Measurements from ENCODE around the gene FAM13C. TPM values are rescaled to one million over a fixed set of nuclear protein-coding genes. Genes with fewer than 3 reads are reported as not detected.
A peak's percentile ranks its signal among the peaks of the same experiment; 100 is the strongest.

FAM13C gene
- total RNA-seq, 1 donor from 2014 or later, result 2.1 TPM

DNA sequence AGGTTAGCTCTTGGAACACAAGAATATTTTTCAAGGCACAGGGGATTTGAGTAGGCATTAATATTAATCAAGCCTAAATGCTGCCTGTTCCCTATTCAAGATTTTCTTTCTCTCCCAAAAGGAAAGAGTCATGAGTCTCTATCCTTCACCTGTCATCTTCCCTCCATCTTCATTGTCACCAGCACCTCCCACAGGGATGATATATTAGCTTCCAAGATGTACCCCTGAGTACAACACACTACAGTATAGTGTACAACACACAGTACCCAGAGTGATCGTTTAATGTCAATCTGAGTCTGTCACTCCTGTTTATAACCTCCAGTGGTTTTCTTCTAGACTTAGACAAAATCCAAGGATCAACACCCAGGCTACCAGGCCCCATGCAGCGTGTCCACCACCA lies 50.1 kb downstream of the FAM13C start:
- ATAC-seq, result no peak

DNA sequence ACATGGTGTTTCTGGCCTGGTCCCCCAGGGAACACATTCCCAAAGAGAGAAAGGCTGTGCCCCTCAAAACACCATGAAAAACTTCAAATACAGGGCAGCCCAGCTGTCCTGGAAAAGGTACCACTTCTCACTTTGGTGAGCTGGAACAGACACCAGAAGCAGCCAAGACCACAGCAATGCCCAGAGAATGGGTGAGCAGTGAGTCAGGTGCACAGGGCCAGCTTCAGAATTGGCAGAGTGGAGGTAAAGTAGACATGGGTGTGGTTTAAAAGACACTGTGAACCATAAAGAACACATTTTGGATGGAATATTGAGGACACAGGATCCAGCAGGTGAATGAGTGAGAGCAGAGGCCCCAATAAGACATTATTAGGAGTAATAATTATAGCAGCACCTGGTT lies 51.3 kb downstream of the FAM13C start:
- no peak for ATAC-seq

DNA sequence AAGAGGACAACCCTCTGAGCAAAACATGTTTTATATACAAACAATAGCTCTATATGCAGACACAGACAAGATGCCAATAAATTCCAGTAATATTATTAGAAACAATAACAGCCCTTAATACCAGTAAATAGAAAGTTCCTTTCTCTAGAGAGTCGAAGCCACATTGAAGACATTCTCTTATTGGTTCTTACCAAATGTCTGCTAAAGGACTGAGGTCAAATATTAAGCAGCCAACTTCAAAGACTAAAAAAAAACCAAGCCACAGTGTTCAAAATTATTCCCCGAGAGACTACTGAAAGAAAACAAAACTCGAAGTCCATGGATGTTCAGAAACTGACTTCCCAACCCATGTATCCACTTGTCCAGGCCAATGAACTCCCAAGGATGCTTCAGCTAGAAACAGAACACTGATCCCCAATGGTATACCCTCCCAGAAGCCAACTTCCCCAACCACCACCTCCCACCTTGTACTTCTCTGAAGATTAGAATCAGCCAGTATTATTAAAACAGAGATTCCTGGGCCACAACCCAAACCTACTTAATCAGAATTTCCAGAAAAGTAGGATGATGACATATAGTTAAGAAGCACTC lies 51.9 kb downstream of the FAM13C start:
- ATAC-seq, result no peak

DNA sequence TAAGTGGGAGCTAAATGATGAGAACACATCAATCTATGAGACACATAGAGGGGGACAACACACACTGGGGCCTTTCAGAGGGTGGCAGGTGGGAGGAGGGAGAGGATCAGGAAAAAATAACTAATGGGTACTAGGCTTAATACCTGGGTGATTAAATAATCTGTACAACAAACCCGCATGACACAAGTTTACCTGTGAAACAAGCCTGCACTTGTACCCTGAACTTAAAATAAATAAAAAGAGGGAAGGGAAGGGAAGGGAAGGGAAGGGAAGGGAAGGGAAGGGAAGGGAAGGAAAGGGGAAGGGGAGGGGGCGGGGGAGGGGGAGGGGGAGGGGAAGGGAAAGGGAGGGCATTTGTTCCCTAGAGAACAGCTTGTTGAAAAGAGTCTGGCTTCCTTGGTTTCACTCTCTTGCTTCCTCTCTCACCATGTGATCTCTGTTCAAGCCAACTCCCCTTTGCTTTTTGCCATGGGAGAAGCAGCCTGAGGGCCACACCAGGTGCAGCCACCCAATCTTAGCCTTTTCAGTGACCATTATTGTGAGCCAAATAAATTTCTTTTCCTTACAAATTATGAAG lies 57.7 kb downstream of the FAM13C start:
- ATAC-seq, result no peak

DNA sequence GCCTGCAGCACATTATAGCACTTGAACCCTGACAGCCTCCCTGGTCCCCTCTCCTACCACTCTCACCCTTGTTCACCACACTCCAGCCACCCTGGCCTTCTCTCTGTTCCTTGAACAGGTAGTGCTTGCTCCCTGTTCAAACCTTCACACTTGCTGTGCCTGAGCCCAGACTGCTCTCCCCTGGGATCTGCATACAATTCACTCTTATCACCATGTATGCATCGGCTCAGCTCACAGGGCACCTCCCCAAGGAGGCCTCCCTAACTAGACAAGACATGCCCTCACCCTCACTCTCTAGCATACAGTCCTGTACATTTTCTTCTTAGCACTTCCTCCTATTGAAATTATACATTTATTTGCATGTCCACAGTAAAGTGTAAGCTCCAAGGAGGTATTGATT lies 59.3 kb downstream of the FAM13C start:
- ATAC-seq, result peak; percentile 64

DNA sequence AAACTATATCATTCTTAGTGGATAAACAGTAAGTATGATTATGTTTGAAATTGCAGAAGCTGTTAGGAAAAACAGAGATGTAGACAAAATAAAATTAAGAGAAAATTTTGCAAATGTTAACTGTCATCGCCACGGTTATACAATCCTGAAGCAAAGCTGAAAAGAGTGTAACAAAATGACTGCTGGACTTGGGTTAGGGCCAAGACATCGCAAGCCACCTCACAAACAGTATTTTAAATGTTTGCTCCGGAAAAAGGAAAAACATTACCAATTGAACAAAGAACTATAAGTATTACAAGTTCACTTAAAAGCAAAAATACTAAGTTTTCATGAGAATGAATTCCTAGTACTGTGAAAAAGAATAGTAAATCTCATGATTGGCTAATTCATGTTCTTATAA lies 60.0 kb downstream of the FAM13C start:
- no peak for ATAC-seq

DNA sequence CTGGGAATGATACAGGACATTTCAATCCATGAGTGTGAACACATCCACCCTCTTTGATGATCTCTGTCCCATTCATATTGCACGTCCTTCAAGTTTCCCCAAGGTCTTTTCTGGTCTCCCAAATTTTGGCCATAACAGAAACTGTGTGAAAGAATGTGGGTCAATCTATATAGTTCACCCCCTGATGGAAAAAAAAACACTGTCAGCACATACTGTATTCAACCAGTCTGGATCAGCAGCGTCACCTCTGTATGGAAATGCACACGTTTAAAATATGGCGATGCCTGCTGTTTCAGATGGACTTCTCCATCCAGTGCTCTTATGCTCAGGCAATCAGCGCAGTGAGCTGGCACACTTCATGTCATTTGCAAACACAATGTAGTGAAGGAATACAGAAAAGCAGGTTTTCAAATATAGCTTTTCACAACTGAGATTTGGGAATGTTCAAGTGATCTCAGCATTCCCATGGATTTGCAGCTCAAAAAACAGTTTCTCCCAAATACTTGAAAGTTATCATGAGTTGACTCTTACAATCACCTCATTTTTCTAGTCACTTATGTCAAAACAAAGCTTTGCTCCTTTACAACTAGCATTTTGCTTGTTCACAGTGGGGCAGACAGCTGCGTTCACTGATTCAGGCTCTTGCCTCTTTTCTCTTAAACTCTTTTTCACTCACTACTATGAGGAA lies 61.1 kb downstream of the FAM13C start:
- ATAC-seq, result no peak

DNA sequence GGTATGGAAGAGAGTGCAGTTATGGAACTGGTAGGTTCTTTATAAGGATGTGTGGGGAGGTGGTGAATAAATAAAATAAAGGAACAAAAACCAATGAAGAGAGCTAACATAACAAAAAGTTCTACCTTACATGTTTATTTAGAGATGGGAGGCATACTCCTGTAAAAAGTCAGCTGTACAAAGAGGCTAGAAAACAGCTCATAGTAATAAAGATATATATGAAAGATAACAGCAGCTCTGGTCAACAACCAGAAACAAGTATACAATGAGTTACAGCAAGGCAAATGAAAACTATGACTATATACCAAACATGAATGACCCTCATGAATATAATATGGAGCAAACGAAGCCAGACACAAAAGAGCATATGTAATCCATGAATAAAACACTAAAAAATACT lies 62.0 kb downstream of the FAM13C start:
- no peak for ATAC-seq

DNA sequence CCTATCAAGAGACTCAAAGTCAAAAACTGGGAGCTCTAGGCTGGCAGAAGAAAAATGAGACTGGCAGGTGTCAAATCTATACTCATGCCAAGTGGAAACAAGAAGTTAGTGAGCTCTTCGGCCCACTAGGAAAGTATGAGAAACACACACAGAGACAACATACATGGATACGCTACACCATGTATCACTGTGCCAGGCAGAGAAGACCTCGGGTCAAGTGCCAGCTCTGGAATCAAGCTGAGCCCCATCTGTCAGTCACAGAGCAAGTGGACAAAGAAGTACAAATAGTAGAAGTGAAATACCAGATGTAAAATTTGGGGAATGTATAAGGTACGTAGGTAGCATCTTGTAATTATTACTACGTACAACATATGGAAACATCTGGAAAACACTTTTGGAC lies 62.4 kb downstream of the FAM13C start:
- no peak for ATAC-seq

DNA sequence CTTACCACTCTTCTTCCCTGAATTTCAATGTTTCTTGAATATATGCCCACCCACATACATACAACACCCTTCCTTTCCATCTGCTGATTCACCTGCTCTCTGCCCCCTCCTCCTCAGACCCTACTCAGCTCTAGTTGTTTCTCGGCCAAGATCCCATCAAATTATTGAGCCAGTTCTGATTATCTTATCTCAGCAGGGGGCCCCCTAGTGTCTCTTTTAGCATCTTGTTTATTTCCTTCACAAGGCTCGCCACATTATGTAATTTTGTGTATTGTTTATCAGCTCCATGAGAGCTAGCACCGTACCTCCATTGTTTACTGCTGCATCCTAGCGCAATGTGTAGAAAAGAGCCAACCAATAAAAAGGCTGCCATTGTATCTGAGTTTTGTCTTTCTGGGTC lies 71.9 kb downstream of the FAM13C start:
- ATAC-seq, result no peak

DNA sequence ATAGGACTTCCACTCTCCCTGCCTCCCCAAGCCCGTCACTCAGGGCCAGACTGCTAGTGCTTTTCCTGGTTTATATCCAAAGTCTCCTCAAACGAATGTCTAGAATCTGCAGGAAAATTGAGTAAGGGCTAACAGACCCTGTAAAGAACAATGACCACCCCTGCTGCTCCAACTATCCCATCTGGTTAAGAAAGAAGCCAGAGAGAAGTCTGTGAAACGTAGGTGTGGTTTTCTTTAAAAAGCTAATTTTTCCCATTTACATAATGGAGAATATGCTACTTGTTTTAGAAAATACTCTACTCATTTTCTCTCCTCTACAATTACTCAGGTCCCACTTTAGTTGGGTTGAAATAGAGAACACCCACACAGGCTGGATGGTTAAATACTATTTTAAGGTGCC lies 72.5 kb downstream of the FAM13C start:
- no peak for ATAC-seq

DNA sequence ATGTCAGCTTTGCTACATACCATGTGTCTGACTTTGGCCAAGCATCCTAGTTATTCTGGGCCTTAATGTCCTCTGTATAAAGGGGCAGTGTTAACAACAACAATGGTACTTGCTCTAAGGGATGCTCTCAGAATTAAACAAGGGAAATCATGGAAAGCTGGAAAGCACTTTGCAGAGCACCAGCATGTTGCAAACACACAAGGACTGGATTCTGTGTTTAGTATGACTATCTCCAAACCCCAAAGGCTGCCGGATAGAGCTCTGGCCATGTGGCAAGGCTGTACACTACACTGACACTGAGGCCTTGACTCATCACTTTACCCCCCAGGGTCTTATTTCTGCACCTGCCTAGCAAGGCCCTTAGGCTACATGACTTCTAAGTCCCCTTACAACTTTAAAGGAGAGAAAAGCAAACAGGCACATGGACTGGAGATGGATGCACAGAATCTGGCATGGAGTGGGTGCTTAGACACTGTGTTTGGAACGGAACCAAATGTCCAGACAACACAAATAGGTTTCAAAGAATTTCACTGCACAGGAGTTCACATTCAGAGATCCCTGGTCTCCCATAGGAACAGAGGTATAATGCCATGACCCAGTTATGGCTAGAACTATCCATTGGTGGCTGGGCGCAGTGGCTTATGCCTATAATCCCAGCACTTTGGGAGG lies 74.6 kb downstream of the FAM13C start:
- ATAC-seq, result no peak

DNA sequence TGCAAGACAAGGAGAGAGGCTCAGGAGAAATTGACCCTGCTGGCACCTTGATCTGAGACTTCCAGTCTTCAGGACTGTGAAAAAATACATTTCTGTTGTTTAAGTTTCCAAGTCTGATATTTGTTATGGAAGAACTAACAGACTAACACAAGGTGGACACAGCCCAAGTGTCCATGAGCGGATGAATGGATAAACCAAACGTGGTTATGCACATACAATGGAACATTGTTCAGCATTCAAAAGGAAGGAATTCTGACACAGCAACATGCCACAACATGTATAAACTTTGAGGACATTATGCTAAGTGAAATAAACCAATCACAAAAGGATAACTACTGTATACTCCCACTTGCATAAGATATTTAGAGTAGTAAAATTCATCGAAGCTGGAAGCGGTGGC lies 76.5 kb downstream of the FAM13C start:
- no peak for ATAC-seq

DNA sequence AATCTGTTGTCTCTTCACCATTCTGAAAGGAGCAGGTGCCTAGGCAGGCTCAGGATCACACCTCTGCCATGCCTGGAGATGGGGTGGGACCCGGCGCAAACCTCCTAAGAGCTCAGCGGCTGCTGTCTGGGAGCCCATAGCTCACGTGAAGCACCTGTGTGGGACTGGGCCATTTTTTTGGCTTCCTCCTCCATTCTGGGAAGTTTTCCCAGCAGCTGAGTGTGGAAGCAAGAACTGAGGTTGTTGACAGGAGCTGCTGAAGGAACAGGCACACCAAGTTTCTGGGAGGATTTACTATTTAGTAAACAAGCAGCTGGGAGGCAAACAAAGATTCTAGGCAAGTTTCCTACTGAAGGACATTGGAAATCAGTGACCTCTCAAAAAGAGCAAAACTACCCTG lies 77.3 kb downstream of the FAM13C start:
- no peak for ATAC-seq

DNA sequence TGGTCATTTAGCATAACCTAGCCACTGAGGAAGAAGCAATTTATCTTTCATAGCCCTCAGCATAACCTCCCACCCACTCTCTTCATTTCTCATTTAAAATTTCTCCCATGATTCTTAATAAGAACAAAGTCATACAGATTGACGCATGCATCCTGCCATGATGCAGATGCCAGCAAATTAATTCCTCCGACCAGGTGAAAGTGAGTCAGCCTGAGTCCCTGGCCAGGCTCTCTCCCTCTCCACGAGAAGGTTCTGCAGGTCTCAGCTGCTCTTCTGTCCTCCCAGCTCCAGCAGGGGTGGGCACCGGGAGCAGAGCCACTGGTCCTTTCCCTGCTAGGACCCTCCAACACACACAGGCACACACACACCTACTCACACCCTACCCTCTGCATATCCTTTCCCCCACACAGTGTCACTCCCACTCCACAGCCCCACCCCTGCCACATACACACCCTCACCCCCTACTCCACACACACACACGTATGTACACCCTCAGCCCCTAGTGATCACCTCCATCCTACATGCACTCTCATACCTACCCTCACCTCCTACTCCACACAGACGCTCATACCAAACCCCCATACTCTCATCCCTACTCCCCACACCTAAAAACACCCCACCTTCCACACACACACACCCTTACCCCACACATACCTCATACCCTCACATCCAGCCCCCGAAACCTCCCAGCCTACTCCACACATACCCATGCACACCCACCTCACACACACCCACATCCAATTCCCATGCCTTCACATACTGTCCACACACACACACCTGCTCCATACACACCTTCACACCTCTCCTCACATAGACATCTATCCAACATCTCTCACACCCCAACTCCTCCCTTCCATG lies 78.0 kb downstream of the FAM13C start:
- peak; percentile 67 for ATAC-seq

DNA sequence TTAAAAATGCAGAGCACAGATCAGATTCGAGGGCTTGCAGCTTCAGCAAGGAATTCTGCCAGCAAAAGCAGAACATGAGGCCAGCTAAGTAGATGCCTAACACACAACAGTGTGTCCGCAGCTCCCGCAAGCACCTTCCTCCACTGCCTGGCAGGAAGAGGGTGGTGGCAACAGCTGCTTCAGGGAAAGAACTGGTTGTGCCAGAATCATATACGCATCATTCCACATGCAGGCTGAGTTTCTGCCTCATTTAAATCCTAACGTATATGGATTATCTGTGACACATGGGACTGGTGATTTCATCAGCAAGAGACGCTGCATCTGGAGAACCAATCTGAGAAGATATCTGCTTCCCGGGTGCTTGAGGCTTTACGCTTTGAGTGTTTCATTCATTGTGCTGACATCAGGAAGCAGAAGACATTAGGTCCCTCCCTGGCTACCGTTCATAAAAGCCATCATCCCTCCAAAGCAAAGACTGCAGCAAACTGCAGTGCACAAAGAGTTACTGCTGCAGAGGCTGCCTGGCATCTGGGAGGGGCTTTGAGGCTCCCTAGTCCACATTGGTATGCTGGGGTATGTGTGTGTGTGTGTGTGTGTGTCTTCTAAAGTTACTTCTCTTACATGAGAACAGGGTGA lies 78.8 kb downstream of the FAM13C start:
- ATAC-seq, result peak; percentile 95

DNA sequence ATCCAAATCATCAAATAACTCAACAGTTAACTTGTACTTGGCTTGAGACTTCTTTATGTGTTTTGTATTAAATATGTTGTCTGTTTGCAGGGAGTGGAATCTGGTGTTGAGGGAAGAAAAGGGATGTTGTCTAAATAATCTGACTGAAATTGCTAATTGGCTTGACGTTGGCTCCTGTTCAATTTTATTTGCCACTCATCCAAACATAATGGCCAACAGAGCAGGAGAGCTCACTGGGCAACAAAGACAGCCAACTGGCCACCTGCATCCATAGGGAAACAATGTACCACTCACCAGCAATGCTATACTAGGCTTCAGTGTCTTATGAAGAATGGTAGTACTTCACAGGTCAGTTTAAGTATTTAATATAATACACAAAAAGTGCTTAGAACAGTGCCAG lies 80.5 kb downstream of the FAM13C start:
- no peak for ATAC-seq

DNA sequence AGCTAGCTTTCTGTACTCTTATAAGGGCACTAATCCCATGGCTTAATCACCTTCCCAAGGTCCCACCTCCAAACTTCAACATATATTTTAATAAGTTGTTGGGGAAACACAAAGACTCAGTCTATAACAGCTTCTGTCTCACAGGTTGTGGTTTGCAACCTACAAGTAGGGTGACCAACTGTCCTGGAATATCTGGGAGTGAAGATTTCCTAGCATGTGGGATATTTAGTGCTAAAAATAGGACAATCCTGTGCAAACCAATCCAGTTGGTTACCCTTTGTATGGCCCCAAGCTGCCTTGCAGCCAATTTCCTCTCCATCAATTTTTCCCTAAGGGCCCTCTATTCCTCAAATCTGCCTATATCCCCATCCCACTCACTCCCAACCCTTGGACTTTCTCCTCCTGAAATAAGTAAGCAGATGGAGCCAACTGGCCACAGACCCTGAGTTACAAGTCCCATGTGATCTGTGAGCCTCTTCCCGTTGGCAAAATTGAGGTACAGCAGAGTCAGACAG lies 82.3 kb downstream of the FAM13C start:
- ATAC-seq, result no peak

DNA sequence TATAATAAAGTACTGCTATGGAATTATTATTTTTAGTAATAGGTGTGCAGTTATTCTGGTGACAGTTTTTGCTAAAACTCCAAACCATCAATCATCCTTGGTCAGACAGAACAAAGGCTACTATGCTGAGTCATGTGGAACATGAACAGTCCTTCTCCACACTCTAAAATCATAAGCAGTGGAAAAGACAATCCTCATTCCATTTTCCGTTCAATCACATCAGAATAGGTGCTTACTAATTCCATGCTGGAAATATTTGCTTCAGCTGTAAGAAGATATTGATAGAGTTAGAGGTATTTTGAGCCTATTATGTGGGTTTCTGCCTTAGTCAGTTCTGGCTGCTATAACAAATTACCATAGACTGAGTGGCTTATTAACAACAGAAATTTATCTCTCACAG lies 82.9 kb downstream of the FAM13C start:
- no peak for ATAC-seq

DNA sequence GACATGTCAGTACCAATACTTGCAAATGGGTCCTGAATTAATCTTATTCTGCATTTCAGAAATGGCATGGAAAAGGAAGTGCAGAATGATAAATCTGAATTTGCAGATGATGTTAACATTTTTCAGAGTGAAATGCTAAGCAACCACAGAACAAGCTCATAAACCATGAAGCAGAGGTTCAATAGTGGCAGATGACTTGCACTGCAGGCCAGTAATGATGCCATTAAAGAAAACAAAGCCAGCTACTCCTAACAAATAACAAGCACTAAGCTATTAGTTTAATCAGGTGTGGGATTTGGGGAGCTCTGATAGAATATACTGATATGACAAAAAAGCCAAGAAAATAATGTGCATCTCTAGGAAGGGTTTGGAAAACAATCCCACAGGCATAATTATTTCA lies 85.4 kb downstream of the FAM13C start:
- no peak for ATAC-seq

DNA sequence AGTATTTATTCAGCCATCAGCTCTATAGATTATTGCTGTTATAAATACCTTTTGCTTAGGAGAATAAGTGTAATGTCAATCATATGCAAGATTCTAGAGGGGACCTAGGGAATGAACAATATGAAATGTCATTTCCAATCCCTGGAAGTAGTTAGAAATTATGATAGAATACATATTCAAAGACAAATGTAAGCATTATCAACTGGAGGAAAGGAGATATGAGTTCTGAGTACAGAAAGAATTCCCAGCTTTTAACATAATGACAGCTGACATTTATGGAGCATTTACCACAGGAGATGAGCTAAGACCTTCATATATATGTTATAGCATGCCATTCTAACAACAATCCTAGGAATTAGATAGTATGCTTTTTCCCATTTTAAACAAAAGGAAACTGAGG lies 86.2 kb downstream of the FAM13C start:
- ATAC-seq, result no peak

DNA sequence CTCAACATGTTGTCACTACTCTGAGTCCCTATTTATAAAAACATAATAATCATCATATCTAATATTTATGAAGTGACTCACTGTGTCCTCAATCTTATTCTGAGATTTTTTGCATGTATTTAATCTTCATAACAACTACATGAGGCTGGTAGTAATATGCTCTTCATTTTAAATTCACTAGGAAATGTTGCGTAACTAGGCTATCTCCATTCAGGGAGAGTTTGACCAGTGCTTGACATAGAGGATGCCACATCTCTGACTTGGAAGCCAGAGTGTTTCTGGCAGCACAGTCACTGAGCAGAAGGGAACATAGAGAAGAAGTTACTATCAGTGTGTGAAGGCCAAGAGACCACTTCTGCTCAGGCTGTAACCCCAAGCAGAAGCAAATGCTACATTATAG lies 88.9 kb downstream of the FAM13C start:
- no peak for ATAC-seq

All from esophagus mucosa (tissue), 1 donor.